GM18519 (cell line): Measurements from ENCODE around the gene RPL6.

Experiments used
- ATAC-seq: cut with Tn5 transposase; IDR thresholded peaks from one replicate; pipeline ENCODE4 v1.9.1; 2021; ENCODE audit warnings: mild to moderate bottlenecking, moderate library complexity; ENCODE audit not compliant: unreplicated experiment, low FRiP score

RPL6 gene

DNA sequence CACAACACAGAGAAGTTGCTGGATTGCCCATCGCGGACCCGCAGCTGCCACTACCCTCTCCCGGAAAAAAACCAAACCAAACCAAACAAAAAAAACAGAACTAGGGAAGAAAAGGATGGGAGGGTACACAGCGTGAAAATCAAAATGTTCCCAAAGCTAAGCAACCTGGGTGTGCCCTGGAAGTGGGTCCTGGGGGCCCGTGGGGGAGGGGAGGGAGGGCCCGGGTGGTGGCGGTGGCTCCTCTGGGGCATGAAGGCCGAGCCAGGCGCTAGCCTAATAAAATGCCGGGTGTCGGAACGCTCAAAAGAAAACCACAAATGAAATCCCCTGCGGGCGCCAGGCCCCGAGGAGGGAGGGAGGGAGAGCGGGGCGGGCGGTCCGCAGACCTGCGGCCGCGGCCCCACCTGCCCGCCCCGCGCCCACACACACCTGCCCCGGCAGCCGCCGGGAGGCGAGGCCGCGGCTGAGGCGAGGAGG is 28.0 kb downstream of the RPL6 start:
- ATAC-seq, result peak; percentile 39

DNA sequence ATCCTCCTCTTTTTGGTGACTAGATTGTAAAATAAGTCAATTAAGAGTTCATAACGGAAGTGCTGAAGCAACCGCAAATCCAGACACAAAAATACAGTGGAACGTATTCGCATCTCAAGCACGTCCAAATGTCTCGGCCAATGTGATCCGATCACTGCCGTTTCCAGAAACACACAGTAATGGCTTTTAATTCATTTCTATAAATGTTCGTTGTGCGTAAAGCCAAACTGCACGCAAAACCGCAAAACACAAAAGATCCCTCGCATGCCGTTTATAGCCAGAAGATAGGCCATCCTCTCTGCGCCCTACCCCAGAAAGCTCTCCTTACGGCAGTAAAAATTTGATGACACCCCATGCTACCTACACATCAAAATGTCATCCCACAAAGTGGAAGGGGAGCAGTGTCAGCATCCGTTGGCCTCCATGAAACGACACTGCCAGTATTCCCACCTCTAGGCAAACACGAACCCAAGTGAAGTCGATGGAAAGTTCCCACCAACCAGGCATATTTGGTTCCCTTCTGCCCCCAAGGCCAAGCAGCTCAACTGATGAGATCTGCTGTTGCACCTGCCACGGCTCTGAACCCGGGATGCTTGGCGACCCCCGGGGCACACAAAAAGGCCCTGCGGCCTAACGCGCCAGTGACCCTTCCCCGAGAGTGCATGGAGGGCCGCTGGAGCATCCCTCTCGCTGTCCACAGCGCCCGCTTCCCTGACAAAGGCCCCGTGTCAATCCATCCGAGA is 28.6 kb downstream of the RPL6 start:
- ATAC-seq, result no peak

GRCh38 chr12:112375105-112375504 is 34.3 kb downstream of the RPL6 start:
- ATAC-seq, result no peak

DNA sequence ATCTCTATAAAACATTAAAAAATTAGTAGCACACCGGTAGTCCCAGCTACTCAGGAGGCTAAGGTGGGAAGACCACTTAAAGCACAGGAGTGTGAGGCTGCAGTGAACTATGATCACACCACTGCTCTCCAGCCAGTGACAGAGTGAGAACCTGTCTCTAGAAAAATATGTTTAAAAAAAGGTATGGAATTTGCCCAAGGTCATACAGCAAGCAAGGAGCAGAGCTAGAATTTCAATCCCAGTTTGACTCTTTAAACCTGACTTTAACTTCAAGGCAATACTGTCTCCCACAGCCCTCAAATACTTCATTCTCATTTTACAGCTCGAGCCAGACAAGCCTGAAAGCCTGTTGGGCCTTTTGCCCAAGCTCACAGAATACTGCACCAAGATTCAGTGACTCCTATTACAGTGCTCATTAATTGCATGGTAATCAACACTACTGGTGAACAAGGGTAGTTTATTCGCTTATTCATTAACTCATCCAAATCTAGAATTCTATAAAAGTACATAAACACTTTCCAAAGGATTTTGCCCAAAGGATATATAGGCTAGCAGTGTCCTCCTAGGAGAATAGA is 35.2 kb downstream of the RPL6 start:
- ATAC-seq, result no peak

GRCh38 chr12:112370868-112371510 is 38.4 kb downstream of the RPL6 start:
- no peak for ATAC-seq

DNA sequence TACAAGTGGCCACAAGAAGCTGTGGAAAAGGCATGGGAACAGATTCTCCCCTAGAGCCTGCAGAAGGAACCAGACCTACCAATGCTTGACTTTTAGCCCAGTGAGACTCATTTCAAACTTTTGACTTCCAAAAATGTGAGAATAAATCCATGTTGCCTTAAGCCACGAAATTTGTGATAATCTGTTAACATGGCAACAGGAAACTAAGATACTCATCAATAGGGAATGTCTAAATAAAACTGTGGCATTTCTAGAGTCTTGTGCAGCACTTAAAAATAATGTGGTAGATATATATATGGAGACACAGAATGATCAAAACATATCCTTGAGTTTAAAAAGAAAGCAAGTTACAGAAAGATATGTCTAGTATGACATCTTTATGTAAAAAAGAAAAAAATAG is 39.2 kb downstream of the RPL6 start:
- no peak for ATAC-seq

GRCh38 chr12:112368856-112369255 is 40.5 kb downstream of the RPL6 start:
- ATAC-seq, result no peak

- no peak for ATAC-seq
These were observed 41.4 kb downstream of the RPL6 start for GRCh38 chr12:112367965-112368364.

DNA sequence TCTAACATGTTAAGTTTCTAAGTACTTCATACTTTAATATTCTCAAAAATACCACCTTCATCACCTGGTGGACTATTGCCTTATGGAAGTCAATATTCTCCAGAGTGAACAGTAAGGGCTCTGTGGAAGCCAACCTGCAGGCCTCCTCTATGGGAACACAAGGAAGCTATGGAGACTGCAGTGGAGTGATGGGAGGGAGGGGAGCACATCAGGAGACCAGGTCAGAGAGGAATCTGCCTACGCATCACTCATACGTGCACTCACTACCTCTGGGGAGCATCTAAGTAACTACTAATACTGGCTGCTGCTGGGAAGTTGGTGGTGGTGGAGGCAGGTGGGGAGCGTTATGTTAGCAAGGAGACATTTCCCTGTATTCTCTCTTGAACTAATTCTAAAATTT is 47.1 kb downstream of the RPL6 start:
- no peak for ATAC-seq

GRCh38 chr12:112361271-112361670 is 48.1 kb downstream of the RPL6 start:
- ATAC-seq, result no peak

GRCh38 chr12:112359290-112359689 is 50.1 kb downstream of the RPL6 start:
- no peak for ATAC-seq

- no peak for ATAC-seq
These were observed 52.2 kb downstream of the RPL6 start for GRCh38 chr12:112357214-112357613.
